ENCODE results near the gene DNAI4. TPM values are rescaled to one million over a fixed set of nuclear protein-coding genes. Genes with fewer than 3 reads are reported as not detected.

Gene DNAI4
- polyA plus RNA-seq, 1 of the 3 experiments (the other 2 are of a cell fraction) = 1.3 TPM

- Histone ChIP-seq H3K4me1 (ENCODE audit: control insufficient read depth in 1 of 2, insufficient read depth in 2 of 2, low read depth in 1 of 2, low read length in 1 of 2) (no peaks in the 10 kb centered on the region; a peak in 2 of 4 replicates), H3K4me2 (no peak overlapping the region), H3F3A (replicated peaks; ENCODE audit: insufficient read depth) (no peaks in the 10 kb centered on the region), H4K20me1 (ENCODE audit: insufficient read depth) (no peaks in the 10 kb centered on the region), H3K27me3 (ENCODE audit: insufficient read depth) (no peaks in the 10 kb centered on the region), H3K9me2 (no peaks in the 10 kb centered on the region), H3K4me3 (ENCODE audit: low read depth in 2 of 2, low read length in 1 of 2) (no peak overlapping the region), H3K9me3 (no peaks in the 10 kb centered on the region), H3K9ac (no peak overlapping the region), H3K27ac (ENCODE audit: low read depth in 2 of 2, low read length in 1 of 2) (no peak overlapping the region), H3K36me3 (replicated peaks in 1 of 2; ENCODE audit: control insufficient read depth in 1 of 2, insufficient read depth in 2 of 2, low read length in 1 of 2) (no peaks in the 10 kb centered on the region), H2AFZ (ENCODE audit: low read depth) (no peak overlapping the region), H3K79me2 (ENCODE audit: insufficient read depth) (no peaks in the 10 kb centered on the region)
- ChIA-PET POLR2A (no interaction called here), CTCF (interaction anchor here (1.1 kb wide), 1 partner anchor 9 kb away, joined by 3 read pairs; no protein-coding TSS in a partner anchor)
- no peak for DNase-seq
- TF ChIP-seq RFX5 (IDR thresholded peaks at IDR 0.05; ENCODE audit: low read length) (no peak), TAF1 (IDR thresholded peaks at IDR 0.05; ENCODE audit: borderline replicate concordance, low read depth, low read length) (no peak), FOXM1 (IDR thresholded peaks at IDR 0.05; ENCODE audit: low read depth) (no peak), GATA2 (CRISPR knock-in tag; IDR thresholded peaks at IDR 0.05) (no peak)
- WGBS (ENCODE audit: low lambda C conversion rate) = 20% methylated on average over 2 of the region's 2 CpGs
Observed at GRCh38 chr1:66774438-66774837, 150.2 kb downstream of the DNAI4 start.

DNA sequence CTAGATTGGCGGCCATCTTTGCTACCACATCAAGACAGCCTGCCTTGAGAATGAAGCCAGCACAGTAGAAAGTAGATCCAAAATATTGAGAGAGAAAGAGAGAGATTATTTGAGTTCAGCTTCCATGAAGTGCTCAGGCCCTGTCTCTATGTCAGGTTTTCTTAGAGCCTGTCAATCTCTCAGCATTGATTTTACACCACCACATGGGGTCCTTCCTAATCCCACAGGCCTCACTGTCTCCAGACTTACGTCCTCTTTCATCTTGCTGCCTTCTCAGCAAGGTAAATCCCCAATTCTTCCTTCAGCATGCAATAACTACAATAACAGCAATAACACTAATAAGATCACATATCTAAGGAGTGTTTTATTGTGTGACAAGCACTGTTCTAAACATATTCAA lies 151.4 kb downstream of the DNAI4 start:
- no peak for TF ChIP-seq FOSL2 (IDR thresholded peaks at IDR 0.05; ENCODE audit: borderline replicate concordance, low read depth)
- TF ChIP-seq FOXJ3 (CRISPR knock-in tag; IDR thresholded peaks at IDR 0.05) = no peak
- no peak for TF ChIP-seq MXI1 (IDR thresholded peaks at IDR 0.05; ENCODE audit: low read depth, low read length)
- TF ChIP-seq NFIC (IDR thresholded peaks at IDR 0.05; ENCODE audit: borderline replicate concordance) = no peak
- TF ChIP-seq RFX5 (IDR thresholded peaks at IDR 0.05; ENCODE audit: low read length) = no peak
- no peak for TF ChIP-seq PBX3 (IDR thresholded peaks at IDR 0.05)
- DNase-seq = no peak
- POLR2A ChIA-PET = no interaction called here
- Histone ChIP-seq H3K27me3 (ENCODE audit: insufficient read depth) (no peaks in the 10 kb centered on the region), H3K27ac (ENCODE audit: low read depth in 2 of 2, low read length in 1 of 2) (no peak overlapping the region), H3K4me2 (no peak overlapping the region), H4K20me1 (ENCODE audit: insufficient read depth) (no peaks in the 10 kb centered on the region), H3K9ac (no peak overlapping the region), H3K4me3 (ENCODE audit: low read depth in 2 of 2, low read length in 1 of 2) (no peak overlapping the region), H3K9me3 (no peaks in the 10 kb centered on the region), H3K79me2 (ENCODE audit: insufficient read depth) (no peaks in the 10 kb centered on the region), H2AFZ (ENCODE audit: low read depth) (no peak overlapping the region), H3F3A (replicated peaks; ENCODE audit: insufficient read depth) (no peaks in the 10 kb centered on the region), H3K9me2 (no peaks in the 10 kb centered on the region), H3K36me3 (replicated peaks in 1 of 2; ENCODE audit: control insufficient read depth in 1 of 2, insufficient read depth in 2 of 2, low read length in 1 of 2) (no peaks in the 10 kb centered on the region), H3K4me1 (ENCODE audit: control insufficient read depth in 1 of 2, insufficient read depth in 2 of 2, low read depth in 1 of 2, low read length in 1 of 2) (no peaks in the 10 kb centered on the region; a peak in 2 of 4 replicates)
- CTCF ChIA-PET = interaction anchor here (0.9 kb wide), 1 partner anchor 8 kb away, joined by 4 read pairs; no protein-coding TSS in a partner anchor
- WGBS (ENCODE audit: low lambda C conversion rate) = 73% methylated on average over 2 of the region's 2 CpGs

DNA sequence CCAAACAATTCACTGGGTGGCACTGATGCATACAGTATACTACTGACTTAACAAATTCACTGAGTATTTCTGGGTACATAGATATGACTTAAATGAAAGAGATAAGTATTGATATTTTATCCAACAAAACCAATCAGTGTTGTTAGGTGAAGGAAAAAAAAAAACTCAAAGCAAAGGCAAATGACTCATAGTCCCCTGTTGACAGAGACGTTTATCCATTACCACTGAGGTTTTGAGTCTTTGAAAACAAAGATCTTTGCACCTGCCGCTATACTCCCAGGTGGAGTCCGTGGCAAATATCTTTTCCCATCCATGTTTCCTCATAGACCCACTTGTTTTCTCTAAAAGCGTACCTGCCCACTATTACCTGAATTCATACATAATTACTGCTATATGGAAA lies 154.0 kb downstream of the DNAI4 start:
- Histone ChIP-seq H4K20me1 (ENCODE audit: insufficient read depth) (no peaks in the 10 kb centered on the region), H3K4me3 (ENCODE audit: low read depth in 2 of 2, low read length in 1 of 2) (no peak overlapping the region), H3K9me3 (no peaks in the 10 kb centered on the region), H3K9me2 (no peaks in the 10 kb centered on the region), H3K36me3 (replicated peaks in 1 of 2; ENCODE audit: control insufficient read depth in 1 of 2, insufficient read depth in 2 of 2, low read length in 1 of 2) (no peaks in the 10 kb centered on the region), H3K4me1 (ENCODE audit: control insufficient read depth in 1 of 2, insufficient read depth in 2 of 2, low read depth in 1 of 2, low read length in 1 of 2) (no peaks in the 10 kb centered on the region; a peak in 1 of 4 replicates), H3K4me2 (no peak overlapping the region), H3F3A (replicated peaks; ENCODE audit: insufficient read depth) (no peaks in the 10 kb centered on the region), H3K79me2 (ENCODE audit: insufficient read depth) (no peaks in the 10 kb centered on the region), H2AFZ (ENCODE audit: low read depth) (no peak overlapping the region), H3K9ac (no peak overlapping the region), H3K27ac (ENCODE audit: low read depth in 2 of 2, low read length in 1 of 2) (no peak overlapping the region), H3K27me3 (ENCODE audit: insufficient read depth) (no peaks in the 10 kb centered on the region)
- WGBS (ENCODE audit: low lambda C conversion rate) = 69% methylated on average over 4 of the region's 4 CpGs
- POLR2A ChIA-PET = no interaction called here
- TF ChIP-seq RCOR1 (IDR thresholded peaks at IDR 0.05; ENCODE audit: low read length) (no peak), EZH2phosphoT487 (IDR thresholded peaks at IDR 0.05; ENCODE audit: borderline replicate concordance, low read depth) (no peak), ELF1 (IDR thresholded peaks at IDR 0.05) (no peak), NFIC (IDR thresholded peaks at IDR 0.05; ENCODE audit: borderline replicate concordance) (no peak)
- TF ChIP-seq, protein P1, sequence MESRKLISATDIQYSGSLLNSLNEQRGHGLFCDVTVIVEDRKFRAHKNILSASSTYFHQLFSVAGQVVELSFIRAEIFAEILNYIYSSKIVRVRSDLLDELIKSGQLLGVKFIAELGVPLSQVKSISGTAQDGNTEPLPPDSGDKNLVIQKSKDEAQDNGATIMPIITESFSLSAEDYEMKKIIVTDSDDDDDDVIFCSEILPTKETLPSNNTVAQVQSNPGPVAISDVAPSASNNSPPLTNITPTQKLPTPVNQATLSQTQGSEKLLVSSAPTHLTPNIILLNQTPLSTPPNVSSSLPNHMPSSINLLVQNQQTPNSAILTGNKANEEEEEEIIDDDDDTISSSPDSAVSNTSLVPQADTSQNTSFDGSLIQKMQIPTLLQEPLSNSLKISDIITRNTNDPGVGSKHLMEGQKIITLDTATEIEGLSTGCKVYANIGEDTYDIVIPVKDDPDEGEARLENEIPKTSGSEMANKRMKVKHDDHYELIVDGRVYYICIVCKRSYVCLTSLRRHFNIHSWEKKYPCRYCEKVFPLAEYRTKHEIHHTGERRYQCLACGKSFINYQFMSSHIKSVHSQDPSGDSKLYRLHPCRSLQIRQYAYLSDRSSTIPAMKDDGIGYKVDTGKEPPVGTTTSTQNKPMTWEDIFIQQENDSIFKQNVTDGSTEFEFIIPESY (IDR thresholded peaks at IDR 0.05; ENCODE audit: borderline replicate concordance, low read depth) = no peak
- TF ChIP-seq, protein P2, sequence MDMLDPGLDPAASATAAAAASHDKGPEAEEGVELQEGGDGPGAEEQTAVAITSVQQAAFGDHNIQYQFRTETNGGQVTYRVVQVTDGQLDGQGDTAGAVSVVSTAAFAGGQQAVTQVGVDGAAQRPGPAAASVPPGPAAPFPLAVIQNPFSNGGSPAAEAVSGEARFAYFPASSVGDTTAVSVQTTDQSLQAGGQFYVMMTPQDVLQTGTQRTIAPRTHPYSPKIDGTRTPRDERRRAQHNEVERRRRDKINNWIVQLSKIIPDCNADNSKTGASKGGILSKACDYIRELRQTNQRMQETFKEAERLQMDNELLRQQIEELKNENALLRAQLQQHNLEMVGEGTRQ (IDR thresholded peaks at IDR 0.05; ENCODE audit: borderline replicate concordance, low read depth, low read length) = no peak
- no peak for DNase-seq
- CTCF ChIA-PET = no interaction called here
